OCI-LY7 (cell line): ENCODE results near the gene IGFBP6.

Experiments used
- CTCF ChIP-seq: fragments of 200-600 bp; sonication (generic); conservative IDR thresholded peaks from 2 replicates; pipeline ENCODE4 v1.5.1; 2014; ENCODE audit warnings: mild to moderate bottlenecking, antibody characterized with exemption, low read length, moderate library complexity, mixed read lengths
- EZH2phosphoT487 ChIP-seq: fragments of 200-600 bp; sonication (generic); IDR thresholded peaks from 2 replicates; pipeline ENCODE4 v1.6.1; 2018; ENCODE audit warnings: low read depth, borderline replicate concordance, mild to moderate bottlenecking, mixed run types, antibody characterized with exemption, low read length, moderate library complexity, mixed read lengths

GRCh38 chr12:53127169-53127568, 29.7 kb downstream of the IGFBP6 start:
- no peak for TF ChIP-seq CTCF
- TF ChIP-seq EZH2phosphoT487, result no peak
